HepG2 (cell line): ENCODE results near the gene ALDH18A1. TPM values are rescaled to one million over a fixed set of nuclear protein-coding genes. Genes with fewer than 3 reads are reported as not detected.

Experiments
- ATAC-seq: fragments of 200-7000 bp; cut with Tn5 transposase; 3 replicates; pipeline ENCODE4 v1.9.1; 2020; ENCODE audit warnings: mild to moderate bottlenecking, moderate library complexity
- BruUV-seq: library from RNA; stranded (reverse); fragments of 400-500 nt; replicated peaks from 2 replicates; lab custom pipeline; 2021; lab: Mats Ljungman, UMichigan
- CTCF ChIA-PET: fragments of 300-600 bp; formaldehyde crosslinking; extraction: SDS; loops from one replicate; lab custom pipeline; 2021; ENCODE audit warnings: low total read pairs, inconsistent platforms, low intra/inter-chr PET ratio; lab: Yijun Ruan, JAX
- POLR2A ChIA-PET: fragments of 350-600 bp; sonication (Branson Sonifier 250); formaldehyde crosslinking; loops from one replicate; lab custom pipeline; 2020; ENCODE audit warnings: antibody characterized with exemption, inconsistent platforms; lab: Yijun Ruan, JAX
- DNase-seq: peaks from one replicate; pipeline ENCODE4 v3.0.0-alpha.2; 2015; ENCODE audit warnings: low spot score
- FAIRE-seq: peaks from 3 replicates; lab custom pipeline; 2011; peaks lifted over from hg19 to GRCh38; lab: Jason Lieb, UNC
- H2AFZ ChIP-seq: one replicate; pipeline ENCODE4 v1.6.1; 2011; ENCODE audit warnings: low read length, inconsistent platforms
- H3K27ac ChIP-seq: fragments of 300-600 bp; 3 replicates; pipeline ENCODE4 v1.8.0; 2011; ENCODE audit warnings: mixed run types, mild to moderate bottlenecking, mixed read lengths, low read length, inconsistent platforms; ENCODE audit not compliant: insufficient read depth; ENCODE audit errors: extremely low read length
- H3K27me3 ChIP-seq, 2 experiments: fragments of 200-600 bp in 1 of 2; 2 replicates in 1 of 2; 3 replicates in 1 of 2; pipeline versions ENCODE4 v1.6.0 to v1.8.0; 2011; ENCODE audit warnings: low read length in 2 of 2, mild to moderate bottlenecking in 2 of 2, moderate library complexity in 2 of 2, inconsistent platforms in 1 of 2; ENCODE audit not compliant: insufficient read depth in 2 of 2, control insufficient read depth in 1 of 2
- H3K36me3 ChIP-seq, 2 experiments: fragments of 200-600 bp in 1 of 2; replicated peaks in 1 of 2; 2 replicates in 1 of 2; 3 replicates in 1 of 2; pipeline versions ENCODE4 v1.5.1 to v1.8.0; 2011; ENCODE audit warnings: low read length in 2 of 2, inconsistent platforms in 1 of 2; ENCODE audit not compliant: insufficient read depth in 2 of 2, control insufficient read depth in 1 of 2
- H3K4me1 ChIP-seq: 2 replicates; pipeline ENCODE4 v1.5.1; 2012; ENCODE audit warnings: low read length, inconsistent platforms; ENCODE audit not compliant: insufficient read depth
- H3K4me2 ChIP-seq: 2 replicates; pipeline ENCODE4 v1.6.0; 2011; ENCODE audit warnings: low read depth, low read length, inconsistent platforms
- H3K4me3 ChIP-seq, 3 experiments: fragments of 200-600 bp in 1 of 3; sonication (generic), shearing (Covaris generic) in 1 of 3; replicated peaks in 1 of 3; 2 replicates each; pipeline ENCODE4 v1.5.1; 2011 to 2016; ENCODE audit warnings: low read length in 3 of 3, inconsistent platforms in 2 of 3, low read depth in 2 of 3, mild to moderate bottlenecking in 2 of 3, control low read depth in 1 of 3, mixed read lengths in 1 of 3; ENCODE audit not compliant: insufficient read depth in 1 of 3
- H3K79me2 ChIP-seq: one replicate; pipeline ENCODE4 v1.6.1; 2011; ENCODE audit warnings: low read length, inconsistent platforms; ENCODE audit not compliant: insufficient read depth
- H3K9ac ChIP-seq: 2 replicates; pipeline ENCODE4 v1.6.0; 2011; ENCODE audit warnings: mild to moderate bottlenecking, low read depth, low read length, inconsistent platforms; ENCODE audit not compliant: insufficient read depth
- H3K9me3 ChIP-seq: 2 replicates; pipeline ENCODE4 v1.5.1; 2012; ENCODE audit warnings: mild to moderate bottlenecking, low read length
- H4K20me1 ChIP-seq: 2 replicates; pipeline ENCODE4 v1.6.0; 2011; ENCODE audit warnings: inconsistent platforms, mild to moderate bottlenecking, low read length, moderate library complexity; ENCODE audit not compliant: insufficient read depth
- FOSL1 ChIP-seq: sonication (generic); formaldehyde crosslinking; IDR thresholded peaks from 2 replicates; pipeline ENCODE4 v1.9.0; 2021; ENCODE audit warnings: missing genetic modification reagents, borderline replicate concordance
- FOXA1 ChIP-seq, 2 experiments: fragments of 450-650 bp in 1 of 2; sonication (generic) in 1 of 2; formaldehyde crosslinking in 1 of 2; IDR thresholded peaks; 2 replicates each; pipeline versions ENCODE4 v1.4.0 to v1.6.1; 2016 to 2020; ENCODE audit warnings: missing genetic modification reagents in 1 of 2
- GPN1 ChIP-seq: sonication (generic); formaldehyde crosslinking; IDR thresholded peaks from 2 replicates; pipeline ENCODE4 v1.5.1; 2020; ENCODE audit warnings: missing genetic modification reagents, borderline replicate concordance
- PHB2 ChIP-seq: fragments of 450-650 bp; IDR thresholded peaks from 2 replicates; pipeline ENCODE4 v1.6.1; 2018; ENCODE audit not compliant: partially characterized antibody
- U2AF1 ChIP-seq: fragments of 200-400 bp; formaldehyde crosslinking; optimal IDR thresholded peaks from 2 replicates; pipeline ENCODE3; 2017; ENCODE audit warnings: mild to moderate bottlenecking, low read depth, low read length
- ZNF558 ChIP-seq: sonication (generic); formaldehyde crosslinking; IDR thresholded peaks from 2 replicates; pipeline ENCODE4 v1.9.0; 2022; ENCODE audit warnings: mild to moderate bottlenecking, missing genetic modification reagents, borderline replicate concordance
- ZNF619 ChIP-seq: sonication (generic); formaldehyde crosslinking; IDR thresholded peaks from 2 replicates; pipeline ENCODE4 v1.4.0; 2020; ENCODE audit warnings: mild to moderate bottlenecking, missing genetic modification reagents
- WGBS: methylation state at CpG from one replicate; pipeline ENCODE4 v1.1.6; 2017; ENCODE audit warnings: low lambda C conversion rate; 5-methylcytosine and 5-hydroxymethylcytosine counted together
- in situ Hi-C: cut with HindIII; loops from 2 replicates; pipeline ENCODE4 v1.10.0; 2017; ENCODE audit warnings: low pct_unique_long_range_greater_than_20kb; ENCODE audit not compliant: extremely low pct_ligation_motif_present
- intact Hi-C: fragments of 100-400 bp; cut with micrococcal nuclease; formaldehyde crosslinking; loops from one replicate; pipeline ENCODE4 v1.10.0; 2022; ENCODE audit not compliant: unreplicated experiment
- polyA plus RNA-seq, 8 experiments: library from polyadenylated mRNA; depleted of rRNA in 3 of 8; stranded (reverse) in 7 of 8; unstranded in 1 of 8; fragments of >200 nt; fragmentation: Illumina TruSeq in 4 of 8; extraction: Trizol in 4 of 8; gene quantifications; 2 replicates each; pipeline versions ENCODE4 v1.2.1 to v1.2.3, GENCODE V29; 2011 to 2016; ENCODE audit warnings: low read depth in 4 of 8, missing spikeins in 1 of 8, mixed read lengths in 1 of 8; ENCODE audit not compliant: insufficient read depth in 1 of 8
- total RNA-seq, 5 experiments: library from RNA; depleted of rRNA; stranded (reverse); fragments of >200 nt; fragmentation: Illumina TruSeq; extraction: Trizol; gene quantifications; 2 replicates each; pipeline ENCODE4 v1.2.3, GENCODE V29; 2016; ENCODE audit warnings: low read depth in 1 of 5
- TF ChIP-seq, protein P1 (sequence below): sonication (generic); formaldehyde crosslinking; IDR thresholded peaks from 2 replicates; pipeline ENCODE4 v1.5.0; 2020; ENCODE audit warnings: missing genetic modification reagents
- TF ChIP-seq, protein P2 (sequence below), 2 experiments: sonication (generic) in 1 of 2; formaldehyde crosslinking in 1 of 2; IDR thresholded peaks; 2 replicates each; pipeline versions ENCODE4 v1.6.1 to v1.9.0; 2014 to 2022; ENCODE audit warnings: antibody characterized with exemption in 1 of 2, borderline replicate concordance in 1 of 2, inconsistent platforms in 1 of 2, low read depth in 1 of 2, missing genetic modification reagents in 1 of 2

The ALDH18A1 gene
- total and polyA plus RNA-seq, 2 of the 13 experiments (the other 11 are each of a cell fraction or from before 2014, with no cell fraction given): 180 to 263 TPM

DNA sequence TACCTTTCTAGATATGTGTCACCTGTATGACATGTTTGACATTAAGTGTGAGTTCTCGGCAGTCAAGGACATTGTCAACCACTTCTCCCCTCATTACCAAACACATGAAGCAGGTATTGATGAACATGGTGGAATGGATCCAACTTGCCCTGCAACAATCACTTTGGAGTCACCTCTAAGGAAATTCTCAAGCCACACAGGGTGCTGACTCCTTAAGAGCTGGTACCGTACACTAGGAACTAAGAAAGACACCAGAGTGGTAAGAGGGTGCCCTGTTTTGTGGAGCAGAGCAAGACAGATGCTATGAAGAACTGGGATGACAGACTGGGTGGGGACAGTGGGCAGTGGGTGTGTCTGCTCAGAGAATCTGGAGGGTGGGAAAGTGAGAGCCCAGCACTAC, 77.9 kb downstream of the ALDH18A1 start:
- POLR2A ChIA-PET: no interaction called here
- no peaks in the 10 kb centered on the region for H4K20me1 ChIP-seq
- H3K4me2 ChIP-seq: no peak overlapping the region
- WGBS: 26% methylated on average over 2 of the region's 2 CpGs
- DNase-seq: no peak
- in situ Hi-C loops (no loop called here), intact Hi-C loops (no loop called here)
- H2AFZ ChIP-seq: no peak overlapping the region
- CTCF ChIA-PET: no interaction called here
- ATAC-seq: no peak
- no peaks in the 10 kb centered on the region for H3K9me3 ChIP-seq
- no peak overlapping the region for H3K27ac ChIP-seq
- no peak overlapping the region for H3K4me3 ChIP-seq
- H3K36me3 ChIP-seq: no peaks in the 10 kb centered on the region
- no peak for TF ChIP-seq ZNF619 (CRISPR knock-in tag)
- TF ChIP-seq, protein P1, sequence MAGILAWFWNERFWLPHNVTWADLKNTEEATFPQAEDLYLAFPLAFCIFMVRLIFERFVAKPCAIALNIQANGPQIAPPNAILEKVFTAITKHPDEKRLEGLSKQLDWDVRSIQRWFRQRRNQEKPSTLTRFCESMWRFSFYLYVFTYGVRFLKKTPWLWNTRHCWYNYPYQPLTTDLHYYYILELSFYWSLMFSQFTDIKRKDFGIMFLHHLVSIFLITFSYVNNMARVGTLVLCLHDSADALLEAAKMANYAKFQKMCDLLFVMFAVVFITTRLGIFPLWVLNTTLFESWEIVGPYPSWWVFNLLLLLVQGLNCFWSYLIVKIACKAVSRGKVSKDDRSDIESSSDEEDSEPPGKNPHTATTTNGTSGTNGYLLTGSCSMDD: no peak
- TF ChIP-seq, protein P2, sequence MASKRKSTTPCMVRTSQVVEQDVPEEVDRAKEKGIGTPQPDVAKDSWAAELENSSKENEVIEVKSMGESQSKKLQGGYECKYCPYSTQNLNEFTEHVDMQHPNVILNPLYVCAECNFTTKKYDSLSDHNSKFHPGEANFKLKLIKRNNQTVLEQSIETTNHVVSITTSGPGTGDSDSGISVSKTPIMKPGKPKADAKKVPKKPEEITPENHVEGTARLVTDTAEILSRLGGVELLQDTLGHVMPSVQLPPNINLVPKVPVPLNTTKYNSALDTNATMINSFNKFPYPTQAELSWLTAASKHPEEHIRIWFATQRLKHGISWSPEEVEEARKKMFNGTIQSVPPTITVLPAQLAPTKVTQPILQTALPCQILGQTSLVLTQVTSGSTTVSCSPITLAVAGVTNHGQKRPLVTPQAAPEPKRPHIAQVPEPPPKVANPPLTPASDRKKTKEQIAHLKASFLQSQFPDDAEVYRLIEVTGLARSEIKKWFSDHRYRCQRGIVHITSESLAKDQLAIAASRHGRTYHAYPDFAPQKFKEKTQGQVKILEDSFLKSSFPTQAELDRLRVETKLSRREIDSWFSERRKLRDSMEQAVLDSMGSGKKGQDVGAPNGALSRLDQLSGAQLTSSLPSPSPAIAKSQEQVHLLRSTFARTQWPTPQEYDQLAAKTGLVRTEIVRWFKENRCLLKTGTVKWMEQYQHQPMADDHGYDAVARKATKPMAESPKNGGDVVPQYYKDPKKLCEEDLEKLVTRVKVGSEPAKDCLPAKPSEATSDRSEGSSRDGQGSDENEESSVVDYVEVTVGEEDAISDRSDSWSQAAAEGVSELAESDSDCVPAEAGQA (IDR thresholded peaks at IDR 0.05; ENCODE audit: low read depth): no peak
- TF ChIP-seq, protein P2 (CRISPR knock-in tag; IDR thresholded peaks at IDR 0.05; ENCODE audit: borderline replicate concordance): no peak
- TF ChIP-seq FOXA1 (IDR thresholded peaks at IDR 0.05): no peak
- TF ChIP-seq FOXA1 (CRISPR knock-in tag; IDR thresholded peaks at IDR 0.05): no peak
- no peak for TF ChIP-seq PHB2
- no peak for TF ChIP-seq FOSL1 (CRISPR knock-in tag)
- no peak for TF ChIP-seq GPN1 (CRISPR knock-in tag)
- no peak for TF ChIP-seq ZNF558 (CRISPR knock-in tag)
- TF ChIP-seq U2AF1: no peak
- BruUV-seq: no TSS peak
- no peak overlapping the region for H3K9ac ChIP-seq
- H3K4me1 ChIP-seq: no peaks in the 10 kb centered on the region
- FAIRE-seq: no peak
- no peaks in the 10 kb centered on the region for H3K79me2 ChIP-seq
- H3K27me3 ChIP-seq: 0 out of 5 replicates have a peak, but pooled peaks cover 0 to 10% of the 10 kb centered on the region in 2 experiments
